ENCODE measurements around the gene SPNS3. TPM values are rescaled to one million over a fixed set of nuclear protein-coding genes. Genes with fewer than 3 reads are reported as not detected.

The SPNS3 gene
- total and polyA plus RNA-seq, 10 of the 15 experiments (the other 5 are each of a cell fraction or from before 2014, with no cell fraction given), result 0.16 to 2.6 (median 0.97) TPM

GRCh38 chr17:4507361-4508111 is 73.8 kb downstream of the SPNS3 start:
- FAIRE-seq (no peak), DNase-seq (ENCODE audit: low read depth, low spot score) (no peak), ATAC-seq (no peak)
- no peaks in the 10 kb centered on the region for H3K79me2 ChIP-seq (ENCODE audit: control insufficient read depth, insufficient read depth, low read length)
- no peak overlapping the region for H3K9ac ChIP-seq (ENCODE audit: control insufficient read depth, insufficient read depth, low read length)
- no peaks in the 10 kb centered on the region for H3K9me3 ChIP-seq (replicated peaks; ENCODE audit: control insufficient read depth, insufficient read depth, low read length)
- H3K27ac ChIP-seq (ENCODE audit: control insufficient read depth, insufficient read depth), result no peak overlapping the region
- CTCF ChIA-PET, result interaction anchor here (2.0 kb wide), 1 partner anchor 59 kb away, joined by 7 read pairs; no protein-coding TSS in a partner anchor
- RAD21 ChIA-PET (ENCODE audit: unreplicated experiment), result no interaction called here
- in situ Hi-C loops (cut with MboI) (no loop called here), intact Hi-C loops (cut with micrococcal nuclease; ENCODE audit: unreplicated experiment) (no loop called here)
- WGBS (ENCODE audit: insufficient coverage, insufficient replicate concordance, low lambda C conversion rate, missing lambda C conversion rate), result 45% methylated on average over 8 of the region's 8 CpGs
- SMC1A ChIA-PET (ENCODE audit: uncharacterized antibody, unreplicated experiment), result no interaction called here
- no TSS peak for BruUV-seq (replicated peaks)
- peaks cover 0 to 3% of the 10 kb centered on the region in 2 experiments; a peak in 1 of 4 replicates for H3K27me3 ChIP-seq (replicated peaks in 1 of 2; ENCODE audit: control insufficient read depth in 2 of 2, insufficient read depth in 2 of 2, low read length in 1 of 2)
- no peak overlapping the region for H2AFZ ChIP-seq (ENCODE audit: control insufficient read depth, low read depth, low read length)
- H3K4me1 ChIP-seq (ENCODE audit: control insufficient read depth, insufficient read depth, low read length), result peaks cover 6% of the 10 kb centered on the region; the same call in 1 of the 2 replicates
- H3K36me3 ChIP-seq (ENCODE audit: control insufficient read depth in 2 of 2, insufficient read depth in 2 of 2, low read length in 1 of 2), result no peaks in the 10 kb centered on the region
- no peaks in the 10 kb centered on the region for H4K20me1 ChIP-seq (ENCODE audit: control insufficient read depth, insufficient read depth)
- no peak overlapping the region for H3K4me2 ChIP-seq (ENCODE audit: control insufficient read depth, insufficient read depth)
- POLR2A ChIA-PET, result no interaction called here
- TF ChIP-seq IRF4 (IDR thresholded peaks at IDR 0.05; ENCODE audit: low read depth, low read length), result no peak
- TF ChIP-seq, protein P1, sequence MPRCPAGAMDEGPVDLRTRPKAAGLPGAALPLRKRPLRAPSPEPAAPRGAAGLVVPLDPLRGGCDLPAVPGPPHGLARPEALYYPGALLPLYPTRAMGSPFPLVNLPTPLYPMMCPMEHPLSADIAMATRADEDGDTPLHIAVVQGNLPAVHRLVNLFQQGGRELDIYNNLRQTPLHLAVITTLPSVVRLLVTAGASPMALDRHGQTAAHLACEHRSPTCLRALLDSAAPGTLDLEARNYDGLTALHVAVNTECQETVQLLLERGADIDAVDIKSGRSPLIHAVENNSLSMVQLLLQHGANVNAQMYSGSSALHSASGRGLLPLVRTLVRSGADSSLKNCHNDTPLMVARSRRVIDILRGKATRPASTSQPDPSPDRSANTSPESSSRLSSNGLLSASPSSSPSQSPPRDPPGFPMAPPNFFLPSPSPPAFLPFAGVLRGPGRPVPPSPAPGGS (IDR thresholded peaks at IDR 0.05; ENCODE audit: borderline replicate concordance, insufficient read depth, low read depth, low read length, poor library complexity, severe bottlenecking), result no peak
- TF ChIP-seq KAT2A (conservative IDR thresholded peaks at IDR 0.05; ENCODE audit: control insufficient read depth, low read depth, low read length), result no peak
- TF ChIP-seq ZNF274 (IDR thresholded peaks at IDR 0.05; ENCODE audit: insufficient read depth, insufficient read length), result no peak
- TF ChIP-seq PAX8 (IDR thresholded peaks at IDR 0.05), result no peak
- no peak for TF ChIP-seq YY1 (IDR thresholded peaks at IDR 0.05; ENCODE audit: low read depth, low read length)
- TF ChIP-seq SMC3 (IDR thresholded peaks at IDR 0.05; ENCODE audit: borderline replicate concordance, low read length), result no peak
- TF ChIP-seq CEBPZ (IDR thresholded peaks at IDR 0.05; ENCODE audit: low read depth, low read length), result no peak
- TF ChIP-seq, protein P2, sequence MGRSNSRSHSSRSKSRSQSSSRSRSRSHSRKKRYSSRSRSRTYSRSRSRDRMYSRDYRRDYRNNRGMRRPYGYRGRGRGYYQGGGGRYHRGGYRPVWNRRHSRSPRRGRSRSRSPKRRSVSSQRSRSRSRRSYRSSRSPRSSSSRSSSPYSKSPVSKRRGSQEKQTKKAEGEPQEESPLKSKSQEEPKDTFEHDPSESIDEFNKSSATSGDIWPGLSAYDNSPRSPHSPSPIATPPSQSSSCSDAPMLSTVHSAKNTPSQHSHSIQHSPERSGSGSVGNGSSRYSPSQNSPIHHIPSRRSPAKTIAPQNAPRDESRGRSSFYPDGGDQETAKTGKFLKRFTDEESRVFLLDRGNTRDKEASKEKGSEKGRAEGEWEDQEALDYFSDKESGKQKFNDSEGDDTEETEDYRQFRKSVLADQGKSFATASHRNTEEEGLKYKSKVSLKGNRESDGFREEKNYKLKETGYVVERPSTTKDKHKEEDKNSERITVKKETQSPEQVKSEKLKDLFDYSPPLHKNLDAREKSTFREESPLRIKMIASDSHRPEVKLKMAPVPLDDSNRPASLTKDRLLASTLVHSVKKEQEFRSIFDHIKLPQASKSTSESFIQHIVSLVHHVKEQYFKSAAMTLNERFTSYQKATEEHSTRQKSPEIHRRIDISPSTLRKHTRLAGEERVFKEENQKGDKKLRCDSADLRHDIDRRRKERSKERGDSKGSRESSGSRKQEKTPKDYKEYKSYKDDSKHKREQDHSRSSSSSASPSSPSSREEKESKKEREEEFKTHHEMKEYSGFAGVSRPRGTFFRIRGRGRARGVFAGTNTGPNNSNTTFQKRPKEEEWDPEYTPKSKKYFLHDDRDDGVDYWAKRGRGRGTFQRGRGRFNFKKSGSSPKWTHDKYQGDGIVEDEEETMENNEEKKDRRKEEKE (IDR thresholded peaks at IDR 0.05), result no peak
- no peak overlapping the region for H3K4me3 ChIP-seq
